Loucy (cell line): ENCODE data around the gene ACVRL1.

Experiments
- H2AFZ ChIP-seq: fragments of 200-600 bp; sonication (generic); 2 replicates; pipeline ENCODE4 v1.6.0; 2016; ENCODE audit warnings: antibody characterized with exemption, mild to moderate bottlenecking, low read length, moderate library complexity
- H3F3A ChIP-seq: fragments of 200-600 bp; 2 replicates; pipeline ENCODE4 v1.6.0; 2016; ENCODE audit warnings: antibody characterized with exemption, low read depth, mild to moderate bottlenecking
- H3K27me3 ChIP-seq: fragments of 200-600 bp; sonication (generic); 2 replicates; pipeline ENCODE4 v1.6.1; 2014; ENCODE audit warnings: low read length, mild to moderate bottlenecking; ENCODE audit not compliant: insufficient read depth, poor library complexity, severe bottlenecking
- H3K36me3 ChIP-seq: fragments of 200-600 bp; sonication (generic); 2 replicates; pipeline ENCODE4 v1.6.1; 2016; ENCODE audit warnings: low read length; ENCODE audit not compliant: insufficient read depth
- H3K4me1 ChIP-seq: fragments of 200-600 bp; sonication (generic); 2 replicates; pipeline ENCODE4 v1.5.1; 2014; ENCODE audit warnings: low read length, mild to moderate bottlenecking; ENCODE audit not compliant: insufficient read depth, poor library complexity, severe bottlenecking
- H3K4me2 ChIP-seq: fragments of 200-600 bp; sonication (generic); 2 replicates; pipeline ENCODE4 v1.6.0; 2014; ENCODE audit warnings: antibody characterized with exemption, low read length, low read depth, mild to moderate bottlenecking; ENCODE audit not compliant: poor library complexity, severe bottlenecking
- H3K4me3 ChIP-seq: fragments of 200-600 bp; sonication (generic); 2 replicates; pipeline ENCODE4 v1.5.1; 2014; ENCODE audit warnings: low read length, mild to moderate bottlenecking, mixed read lengths; ENCODE audit not compliant: poor library complexity, severe bottlenecking
- H3K79me2 ChIP-seq: fragments of 200-600 bp; sonication (generic); 2 replicates; pipeline ENCODE4 v1.6.1; 2014; ENCODE audit warnings: low read length; ENCODE audit not compliant: insufficient read depth
- H3K9ac ChIP-seq: fragments of 200-600 bp; sonication (generic); 2 replicates; pipeline ENCODE4 v1.6.0; 2014; ENCODE audit warnings: mild to moderate bottlenecking, low read depth, low read length, moderate library complexity; ENCODE audit not compliant: poor library complexity, severe bottlenecking
- H3K9me2 ChIP-seq: fragments of 200-600 bp; sonication (generic); replicated peaks from 2 replicates; pipeline ENCODE4 v1.6.1; 2016; ENCODE audit warnings: low read depth, low read length, mixed read lengths
- H3K9me3 ChIP-seq: fragments of 200-600 bp; sonication (generic); 2 replicates; pipeline ENCODE4 v1.6.1; 2014; ENCODE audit warnings: mild to moderate bottlenecking, antibody characterized with exemption, low read length, low read depth; ENCODE audit not compliant: insufficient read depth
- H4K20me1 ChIP-seq: fragments of 200-600 bp; sonication (generic); 2 replicates; pipeline ENCODE4 v1.6.0; 2014; ENCODE audit warnings: antibody characterized with exemption, low read length, mild to moderate bottlenecking; ENCODE audit not compliant: insufficient read depth, poor library complexity, severe bottlenecking
- EZH2phosphoT487 ChIP-seq: fragments of 200-600 bp; IDR thresholded peaks from 2 replicates; pipeline ENCODE4 v1.6.1; 2018; ENCODE audit warnings: antibody characterized with exemption, mild to moderate bottlenecking, moderate library complexity, borderline replicate concordance
- TF ChIP-seq, protein P1 (sequence below): fragments of 200-600 bp; sonication (generic); conservative IDR thresholded peaks from 2 replicates; pipeline ENCODE4 v1.5.1; 2014; ENCODE audit warnings: mild to moderate bottlenecking, antibody characterized with exemption, low read length

ACVRL1 gene

DNA sequence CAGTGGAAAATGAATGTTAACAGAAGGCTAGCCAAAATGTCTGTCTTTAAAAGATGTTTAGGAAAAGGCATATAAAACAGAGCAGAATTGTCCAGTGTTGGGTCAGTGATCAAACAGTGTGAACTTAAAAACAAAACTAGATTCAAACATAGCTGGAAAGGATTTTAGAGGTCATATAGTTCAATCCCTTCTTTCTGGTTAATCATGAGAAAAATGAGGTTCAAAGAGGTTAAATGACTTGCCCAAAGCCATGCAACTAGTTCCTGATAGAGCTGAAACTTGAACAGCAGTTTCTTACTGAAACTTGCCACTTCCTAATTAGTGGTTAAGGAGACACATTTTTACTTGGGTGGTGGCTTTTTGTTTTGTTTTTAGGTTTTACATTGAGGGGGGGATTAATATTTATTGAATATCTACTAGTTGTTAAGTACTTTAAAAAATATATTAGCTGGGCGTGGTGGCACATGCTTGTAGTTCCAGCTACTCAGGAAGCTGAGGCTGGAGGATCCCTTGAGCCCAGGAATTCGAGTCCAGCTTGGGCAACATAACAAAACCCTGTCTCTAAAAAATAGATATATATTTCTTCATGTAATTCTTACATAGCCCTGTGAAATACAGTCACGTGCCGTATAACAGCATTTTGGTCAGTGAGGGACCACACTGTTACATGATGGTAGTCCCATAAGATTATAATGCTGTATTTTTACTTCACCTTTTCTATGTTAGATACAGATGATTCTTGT lies 64.5 kb downstream of the ACVRL1 start:
- Histone ChIP-seq H3K4me3 (peak overlapping the region; percentile 61), H3K4me2 (peak overlapping the region; percentile 79), H2AFZ (no peak overlapping the region), H3K9ac (peak overlapping the region; percentile 53), H3K36me3 (peaks cover 15% of the 10 kb centered on the region; the same call in 1 of the 2 replicates), H4K20me1 (peaks cover 27% of the 10 kb centered on the region), H3K9me3 (no peaks in the 10 kb centered on the region), H3K27me3 (no peaks in the 10 kb centered on the region), H3K79me2 (peaks cover 74% of the 10 kb centered on the region), H3F3A (peaks cover 7% of the 10 kb centered on the region), H3K4me1 (peaks cover 65% of the 10 kb centered on the region), H3K9me2 (no peaks in the 10 kb centered on the region)
- no peak for TF ChIP-seq EZH2phosphoT487
- TF ChIP-seq, protein P1, sequence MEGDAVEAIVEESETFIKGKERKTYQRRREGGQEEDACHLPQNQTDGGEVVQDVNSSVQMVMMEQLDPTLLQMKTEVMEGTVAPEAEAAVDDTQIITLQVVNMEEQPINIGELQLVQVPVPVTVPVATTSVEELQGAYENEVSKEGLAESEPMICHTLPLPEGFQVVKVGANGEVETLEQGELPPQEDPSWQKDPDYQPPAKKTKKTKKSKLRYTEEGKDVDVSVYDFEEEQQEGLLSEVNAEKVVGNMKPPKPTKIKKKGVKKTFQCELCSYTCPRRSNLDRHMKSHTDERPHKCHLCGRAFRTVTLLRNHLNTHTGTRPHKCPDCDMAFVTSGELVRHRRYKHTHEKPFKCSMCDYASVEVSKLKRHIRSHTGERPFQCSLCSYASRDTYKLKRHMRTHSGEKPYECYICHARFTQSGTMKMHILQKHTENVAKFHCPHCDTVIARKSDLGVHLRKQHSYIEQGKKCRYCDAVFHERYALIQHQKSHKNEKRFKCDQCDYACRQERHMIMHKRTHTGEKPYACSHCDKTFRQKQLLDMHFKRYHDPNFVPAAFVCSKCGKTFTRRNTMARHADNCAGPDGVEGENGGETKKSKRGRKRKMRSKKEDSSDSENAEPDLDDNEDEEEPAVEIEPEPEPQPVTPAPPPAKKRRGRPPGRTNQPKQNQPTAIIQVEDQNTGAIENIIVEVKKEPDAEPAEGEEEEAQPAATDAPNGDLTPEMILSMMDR = no peak

DNA sequence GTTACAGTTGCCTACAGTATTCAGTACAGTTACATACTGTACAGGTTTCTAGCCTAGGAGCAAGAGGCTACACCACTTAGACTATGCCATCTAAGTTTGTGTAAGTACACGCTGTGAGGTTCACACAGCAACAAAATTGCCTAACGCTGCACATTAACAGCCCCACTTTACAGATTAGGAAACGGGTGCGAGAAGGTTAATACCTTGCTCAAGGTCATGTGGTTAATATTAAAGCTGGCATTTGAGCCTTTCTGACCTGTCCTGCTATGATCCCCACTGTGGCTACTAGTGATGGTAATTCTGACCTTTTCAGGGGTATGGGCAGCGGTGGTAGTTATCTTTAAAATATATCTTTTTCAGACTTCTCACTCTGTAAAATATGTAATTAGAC lies 65.1 kb downstream of the ACVRL1 start:
- peaks cover 72% of the 10 kb centered on the region for H3K79me2 ChIP-seq
- H3K4me1 ChIP-seq = peaks cover 67% of the 10 kb centered on the region

DNA sequence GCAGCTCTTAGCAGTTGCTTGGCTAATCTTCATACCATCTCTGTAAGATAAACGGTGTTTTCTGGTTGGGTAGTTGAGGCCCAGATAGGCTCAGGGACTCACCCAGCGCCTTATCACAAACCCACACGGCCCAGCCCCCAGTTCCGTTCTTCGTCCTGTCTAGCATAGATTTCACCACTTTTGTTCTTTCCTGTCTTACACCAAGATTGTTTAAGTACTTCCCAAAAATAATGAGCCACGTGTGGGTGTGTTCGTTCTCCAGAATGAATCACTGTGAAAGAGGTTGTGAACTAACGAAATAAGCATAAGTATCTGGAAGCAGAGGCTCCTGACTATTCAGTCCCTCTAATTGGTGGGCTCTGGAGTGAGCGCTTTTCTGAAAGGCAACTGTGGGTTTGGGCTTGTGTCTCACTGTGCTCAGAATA lies 65.6 kb downstream of the ACVRL1 start:
- peak overlapping the region; percentile 79 for H3K4me2 ChIP-seq

More for the DNA sequence above, 65.1 kb downstream of the ACVRL1 start:
- H3K36me3 ChIP-seq = peaks cover 18% of the 10 kb centered on the region; the same call in 1 of the 2 replicates
- peaks cover 7% of the 10 kb centered on the region for H3F3A ChIP-seq
- peak overlapping the region; percentile 61 for H3K4me3 ChIP-seq
- no peaks in the 10 kb centered on the region for H3K9me2 ChIP-seq
- H3K9ac ChIP-seq = peak overlapping the region; percentile 53
- no peak overlapping the region for H2AFZ ChIP-seq
- H4K20me1 ChIP-seq = peaks cover 27% of the 10 kb centered on the region
- no peaks in the 10 kb centered on the region for H3K27me3 ChIP-seq
- H3K4me2 ChIP-seq = peak overlapping the region; percentile 79
- no peak for TF ChIP-seq EZH2phosphoT487
- TF ChIP-seq, protein P1 = no peak
- no peaks in the 10 kb centered on the region for H3K9me3 ChIP-seq

More for the DNA sequence above, 65.6 kb downstream of the ACVRL1 start:
- peaks cover 67% of the 10 kb centered on the region for H3K4me1 ChIP-seq
- H3K36me3 ChIP-seq = peaks cover 22% of the 10 kb centered on the region
- H3K9me2 ChIP-seq = no peaks in the 10 kb centered on the region
- TF ChIP-seq, protein P1 = no peak
- TF ChIP-seq EZH2phosphoT487 = peak; percentile 32; the same call in 1 of the 2 replicates
- no peak overlapping the region for H2AFZ ChIP-seq
- peak overlapping the region; percentile 7 for H3K9ac ChIP-seq
- peaks cover 27% of the 10 kb centered on the region for H4K20me1 ChIP-seq
- H3K27me3 ChIP-seq = no peaks in the 10 kb centered on the region
- H3K4me3 ChIP-seq = peak overlapping the region; percentile 61
- peaks cover 7% of the 10 kb centered on the region for H3F3A ChIP-seq
- peaks cover 68% of the 10 kb centered on the region for H3K79me2 ChIP-seq
- H3K9me3 ChIP-seq = no peaks in the 10 kb centered on the region
